H1 (cell line): ENCODE measurements around the gene TCFL5. TPM values are rescaled to one million over a fixed set of nuclear protein-coding genes. Genes with fewer than 3 reads are reported as not detected.

Source experiments
- CTCF ChIA-PET: fragments of 300-600 bp; sonication (Branson Sonifier 250); formaldehyde crosslinking; loops from one replicate; lab custom pipeline; 2021; ENCODE audit not compliant: partially characterized antibody; lab: Charles Lee
- POLR2A ChIA-PET: fragments of 300-600 bp; sonication (Branson Sonifier 250); formaldehyde crosslinking; loops from one replicate; lab custom pipeline; 2021; ENCODE audit warnings: inconsistent platforms; ENCODE audit not compliant: partially characterized antibody; lab: Charles Lee
- DNase-seq, 2 experiments: peaks; one replicate each; pipeline versions ENCODE4 v3.0.0 to v3.0.0-alpha.2; 2010 to 2022; ENCODE audit warnings: low spot score in 2 of 2, low read depth in 1 of 2, mixed read lengths in 1 of 2
- FAIRE-seq: peaks from 2 replicates; lab custom pipeline; 2011; peaks lifted over from hg19 to GRCh38; lab: Jason Lieb, UNC
- H2AFZ ChIP-seq: 2 replicates; pipeline ENCODE4 v1.8.1; 2012; ENCODE audit warnings: low read length, inconsistent platforms
- H2AK5ac ChIP-seq: 2 replicates; pipeline ENCODE4 v1.6.1; 2013; ENCODE audit warnings: low read depth, low read length
- H2BK120ac ChIP-seq: replicated peaks from 2 replicates; pipeline ENCODE3; 2013; ENCODE audit warnings: low read depth, low read length, inconsistent platforms
- H2BK12ac ChIP-seq: 2 replicates; pipeline ENCODE4 v1.6.1; 2013; ENCODE audit warnings: low read depth, low read length
- H2BK15ac ChIP-seq: 2 replicates; pipeline ENCODE4 v1.6.1; 2013; ENCODE audit warnings: low read length
- H2BK20ac ChIP-seq: 2 replicates; pipeline ENCODE4 v1.6.1; 2013; ENCODE audit warnings: low read length
- H2BK5ac ChIP-seq: 2 replicates; pipeline ENCODE4 v1.6.1; 2013; ENCODE audit warnings: low read depth, low read length
- H3K14ac ChIP-seq: 2 replicates; pipeline ENCODE4 v1.6.1; 2013; ENCODE audit warnings: inconsistent platforms; ENCODE audit not compliant: insufficient read length
- H3K18ac ChIP-seq: 2 replicates; pipeline ENCODE4 v1.6.1; 2013; ENCODE audit warnings: low read length; ENCODE audit errors: extremely low read depth
- H3K23ac ChIP-seq: 2 replicates; pipeline ENCODE4 v1.6.1; 2013; ENCODE audit warnings: inconsistent platforms; ENCODE audit not compliant: insufficient read length
- H3K23me2 ChIP-seq: 2 replicates; pipeline ENCODE4 v1.6.1; 2013; ENCODE audit warnings: low read depth, low read length
- H3K27ac ChIP-seq: 2 replicates; pipeline ENCODE4 v1.6.1; 2011; ENCODE audit warnings: low read depth, low read length, inconsistent platforms
- H3K27me3 ChIP-seq, 4 experiments: replicated peaks in 1 of 4; 1 replicate in 1 of 4; 2 replicates in 3 of 4; pipeline versions ENCODE4 v1.6.1 to v1.8.1; 2011 to 2013; ENCODE audit warnings: low read length in 3 of 4, mild to moderate bottlenecking in 3 of 4, inconsistent platforms in 2 of 4, mixed read lengths in 2 of 4, moderate library complexity in 1 of 4; ENCODE audit not compliant: control insufficient read depth in 3 of 4, insufficient read depth in 3 of 4; ENCODE audit errors: extremely low read depth in 1 of 4
- H3K36me3 ChIP-seq, 4 experiments: 2 replicates each; pipeline versions ENCODE4 v1.6.1 to v1.8.1; 2011 to 2013; ENCODE audit warnings: mild to moderate bottlenecking in 4 of 4, low read length in 3 of 4, moderate library complexity in 2 of 4, control low read depth in 1 of 4, inconsistent platforms in 1 of 4; ENCODE audit not compliant: insufficient read depth in 4 of 4, control insufficient read depth in 2 of 4
- H3K4ac ChIP-seq: replicated peaks from 2 replicates; pipeline ENCODE3; 2013; ENCODE audit warnings: low read length, low read depth, mixed read lengths, inconsistent platforms; ENCODE audit not compliant: insufficient read length
- H3K4me1 ChIP-seq, 4 experiments: replicated peaks in 1 of 4; 1 replicate in 1 of 4; 2 replicates in 3 of 4; pipeline versions ENCODE4 v1.6.1 to v1.8.1; 2011 to 2013; ENCODE audit warnings: low read length in 3 of 4, inconsistent platforms in 2 of 4, mixed read lengths in 1 of 4; ENCODE audit not compliant: insufficient read depth in 4 of 4, control insufficient read depth in 3 of 4
- H3K4me2 ChIP-seq, 2 experiments: 2 replicates each; pipeline versions ENCODE4 v1.6.1 to v1.8.1; 2011 to 2013; ENCODE audit warnings: low read depth in 2 of 2, low read length in 2 of 2, control low read depth in 1 of 2, inconsistent platforms in 1 of 2, mild to moderate bottlenecking in 1 of 2; ENCODE audit not compliant: insufficient read depth in 1 of 2
- H3K4me3 ChIP-seq, 4 experiments: fragments of 200-600, 300-600 bp in 1 of 4; sonication (generic), shearing (Covaris generic), sonication (Bioruptor Twin) in 1 of 4; 2 replicates each; pipeline versions ENCODE4 v1.5.1 to v1.8.1; 2011 to 2016; ENCODE audit warnings: low read length in 4 of 4, low read depth in 3 of 4, control low read depth in 2 of 4, inconsistent platforms in 2 of 4, mild to moderate bottlenecking in 2 of 4, mixed read lengths in 1 of 4, moderate library complexity in 1 of 4; ENCODE audit not compliant: insufficient read depth in 2 of 4; ENCODE audit errors: extremely low read depth in 1 of 4
- H3K56ac ChIP-seq: replicated peaks from 2 replicates; pipeline ENCODE3; 2013; ENCODE audit warnings: low read depth, mild to moderate bottlenecking, mixed read lengths, low read length, inconsistent platforms; ENCODE audit not compliant: insufficient read length
- H3K79me1 ChIP-seq: 2 replicates; pipeline ENCODE4 v1.6.1; 2013; ENCODE audit warnings: low read depth, low read length, control low read depth
- H3K79me2 ChIP-seq, 2 experiments: 2 replicates each; pipeline versions ENCODE4 v1.6.1 to v1.8.1; 2012 to 2013; ENCODE audit warnings: low read length in 2 of 2, mild to moderate bottlenecking in 2 of 2, inconsistent platforms in 1 of 2; ENCODE audit not compliant: insufficient read depth in 2 of 2, control insufficient read depth in 1 of 2
- H3K9ac ChIP-seq, 4 experiments: replicated peaks in 1 of 4; 1 replicate in 1 of 4; 2 replicates in 3 of 4; pipeline versions ENCODE4 v1.6.1 to v1.8.1; 2011 to 2013; ENCODE audit warnings: low read depth in 3 of 4, low read length in 3 of 4, control low read depth in 2 of 4, mild to moderate bottlenecking in 2 of 4, moderate library complexity in 2 of 4, inconsistent platforms in 1 of 4; ENCODE audit errors: extremely low read depth in 1 of 4
- H3K9me3 ChIP-seq, 2 experiments: 2 replicates each; pipeline versions ENCODE4 v1.6.1 to v1.8.1; 2012 to 2013; ENCODE audit warnings: mild to moderate bottlenecking in 2 of 2, moderate library complexity in 2 of 2, control low read depth in 1 of 2, inconsistent platforms in 1 of 2, low read depth in 1 of 2, low read length in 1 of 2, mixed read lengths in 1 of 2; ENCODE audit not compliant: insufficient read depth in 2 of 2
- H4K20me1 ChIP-seq, 2 experiments: replicated peaks in 1 of 2; 2 replicates each; pipeline versions ENCODE3 to v1.8.1; 2011 to 2013; ENCODE audit warnings: inconsistent platforms in 2 of 2, low read length in 2 of 2, mild to moderate bottlenecking in 1 of 2; ENCODE audit not compliant: insufficient read depth in 2 of 2, control insufficient read depth in 1 of 2
- H4K5ac ChIP-seq: 2 replicates; pipeline ENCODE4 v1.6.1; 2013; ENCODE audit warnings: low read length, low read depth, mixed read lengths, inconsistent platforms; ENCODE audit not compliant: insufficient read length
- H4K8ac ChIP-seq: 2 replicates; pipeline ENCODE4 v1.8.0; 2013; ENCODE audit warnings: mild to moderate bottlenecking, moderate library complexity, low read length, inconsistent platforms; ENCODE audit not compliant: insufficient read depth; ENCODE audit errors: extremely low read depth
- H4K91ac ChIP-seq: replicated peaks from 2 replicates; pipeline ENCODE3; 2013; ENCODE audit warnings: low read length, mixed read lengths, inconsistent platforms; ENCODE audit not compliant: insufficient read length
- ASH2L ChIP-seq: fragments of 200-600, 300-600 bp; sonication (generic); IDR thresholded peaks from one replicate; pipeline ENCODE4 v1.7.1; 2017; ENCODE audit warnings: low read length
- BACH1 ChIP-seq: IDR thresholded peaks from 2 replicates; pipeline ENCODE4 v1.6.1; 2012; ENCODE audit warnings: low read length, improper control_type of control experiment
- EP300 ChIP-seq, 2 experiments: IDR thresholded peaks; 1 replicate in 1 of 2; 2 replicates in 1 of 2; pipeline ENCODE4 v1.6.1; 2011 to 2012; ENCODE audit warnings: low read depth in 2 of 2, low read length in 2 of 2, mild to moderate bottlenecking in 2 of 2, borderline replicate concordance in 1 of 2, inconsistent platforms in 1 of 2, moderate library complexity in 1 of 2
- FOSL1 ChIP-seq: IDR thresholded peaks from 2 replicates; pipeline ENCODE4 v1.6.1; 2011; ENCODE audit warnings: mild to moderate bottlenecking, low read depth, low read length, moderate library complexity; ENCODE audit not compliant: insufficient read depth
- JUN ChIP-seq: IDR thresholded peaks from 2 replicates; pipeline ENCODE4 v1.6.1; 2011; ENCODE audit warnings: low read depth, mild to moderate bottlenecking, improper control_type of control experiment, low read length
- JUND ChIP-seq: IDR thresholded peaks from 2 replicates; pipeline ENCODE4 v1.6.1; 2011; ENCODE audit warnings: mild to moderate bottlenecking, improper control_type of control experiment, low read length
- KDM4A ChIP-seq: IDR thresholded peaks from one replicate; pipeline ENCODE4 v1.7.1; 2012; ENCODE audit warnings: low read depth, mild to moderate bottlenecking, moderate library complexity, low read length, inconsistent platforms; ENCODE audit not compliant: severe bottlenecking
- MAX ChIP-seq: IDR thresholded peaks from 2 replicates; pipeline ENCODE4 v1.6.1; 2012; ENCODE audit warnings: inconsistent platforms
- SIRT6 ChIP-seq: IDR thresholded peaks from one replicate; pipeline ENCODE4 v1.7.1; 2012; ENCODE audit warnings: low read length, inconsistent platforms
- SIX5 ChIP-seq: IDR thresholded peaks from 2 replicates; pipeline ENCODE4 v1.6.1; 2011; ENCODE audit warnings: mild to moderate bottlenecking, low read depth, low read length
- TEAD4 ChIP-seq: IDR thresholded peaks from 2 replicates; pipeline ENCODE4 v1.6.1; 2012; ENCODE audit warnings: low read depth, low read length, inconsistent platforms, mixed read lengths
- WGBS, 2 experiments: shearing (Covaris generic) in 1 of 2; methylation state at CpG; one replicate each; pipeline versions ENCODE4 v1.1.6 to v1.1.7; 2013 to 2015; ENCODE audit warnings: low lambda C conversion rate in 2 of 2, mixed read lengths in 2 of 2, inconsistent platforms in 1 of 2, low coverage in 1 of 2, missing lambda C conversion rate in 1 of 2; ENCODE audit not compliant: insufficient replicate concordance in 2 of 2, insufficient coverage in 1 of 2, insufficient read length in 1 of 2; ENCODE audit errors: extremely low coverage in 1 of 2, missing lambda C conversion rate in 1 of 2; 5-methylcytosine and 5-hydroxymethylcytosine counted together
- polyA plus RNA-seq, 7 experiments: library from polyadenylated mRNA; depleted of rRNA in 3 of 7; stranded (reverse) in 5 of 7; unstranded in 2 of 7; fragments of >200 nt in 5 of 7; fragments of 200-250 nt in 2 of 7; gene quantifications; 1 replicate in 5 of 7; 2 replicates in 1 of 7; 4 replicates in 1 of 7; pipeline versions ENCODE4 v1.2.1 to v1.2.3, GENCODE V29; 2011 to 2013; ENCODE audit warnings: missing spikeins in 2 of 7, mixed read lengths in 2 of 7
- total RNA-seq: library from RNA; stranded (reverse); fragmentation: NEBNext Ultra II Directional; extraction: Animal tissue kit (Norgen Biotek cat#: 25700); gene quantifications from 2 replicates; pipeline ENCODE4 v1.2.1, GENCODE V29; 2021

The TCFL5 gene
- total and polyA plus RNA-seq, 2 of the 8 experiments (the other 6 are each of a cell fraction or from before 2014, with no cell fraction given) = 6.2 to 15.0 TPM

GRCh38 chr20:62860924-62861691 is 514 bp downstream of the TCFL5 start:
- Histone ChIP-seq H4K8ac (peak overlapping the region; percentile 97; the same call in 1 of the 2 replicates), H4K20me1 (peaks cover 0 to 11% of the 10 kb centered on the region in 2 experiments), H3K14ac (no peak overlapping the region), H3K18ac (peak overlapping the region; percentile 83; the same call in 1 of the 2 replicates), H2BK120ac (no peak overlapping the region), H3K36me3 (peaks cover 5 to 9% (median 8%) of the 10 kb centered on the region in 4 experiments; a peak in 6 of 8 replicates), H3K4me1 (peaks cover 3 to 18% (median 13%) of the 10 kb centered on the region in 4 experiments), H2BK12ac (no peak overlapping the region), H3K27me3 (peaks cover 0 to 7% (median 4%) of the 10 kb centered on the region in 4 experiments; a peak in 5 of 7 replicates), H3K23me2 (peaks cover 8% of the 10 kb centered on the region; the same call in 1 of the 2 replicates), H3K4me3 (peak overlapping the region; percentile 39 to 60 (median 52)), H3K4me2 (peak overlapping the region; percentile 72 to 95), H3K79me1 (peaks cover 5% of the 10 kb centered on the region; the same call in 1 of the 2 replicates), H2BK15ac (no peak overlapping the region), H3K79me2 (peaks cover 0 to 14% of the 10 kb centered on the region in 2 experiments; a peak in 2 of 4 replicates), H4K91ac (no peak overlapping the region), H3K4ac (no peak overlapping the region), H4K5ac (no peak overlapping the region), H3K9ac (peak overlapping the region in 3 of 4 experiments; percentile 70 to 92 (median 80); a peak in 5 of 7 replicates), H2AFZ (peak overlapping the region; percentile 84; the same call in 1 of the 2 replicates), H2BK5ac (no peak overlapping the region), H2AK5ac (no peak overlapping the region), H3K9me3 (no peaks in the 10 kb centered on the region; a peak in 1 of 4 replicates), H2BK20ac (no peak overlapping the region), H3K27ac (peak overlapping the region; percentile 57; the same call in 1 of the 2 replicates), H3K23ac (no peak overlapping the region), H3K56ac (no peak overlapping the region)
- 4% methylated on average over 20 of the region's 129 CpGs; no CpG with 5 or more reads in 1 of the 2 experiments for WGBS, 2 experiments
- ChIA-PET CTCF (interaction anchor here (1.7 to 2.0 kb wide), 2 partner anchors 12 to 39 kb away, joined by 4 to 7 read pairs; no protein-coding TSS in a partner anchor), POLR2A (interaction anchor here (0.7 to 2.3 kb wide), 11 partner anchors 11 to 148 kb away, joined by 3 to 9 read pairs (median 4); partner anchors contain the start of genes COL9A3 and GID8)
- FAIRE-seq = no peak
- DNase-seq = peak in 1 of 2 experiments; percentile 64
- no peak for TF ChIP-seq BACH1
- TF ChIP-seq JUN = no peak
- no peak for TF ChIP-seq TEAD4
- TF ChIP-seq JUND = no peak
- no peak for TF ChIP-seq SIRT6
- no peak for TF ChIP-seq SIX5
- TF ChIP-seq ASH2L = no peak
- TF ChIP-seq KDM4A = peak; percentile 34
- no peak for TF ChIP-seq FOSL1
- peak; percentile 61; the same call in 1 of the 2 replicates for TF ChIP-seq MAX
- TF ChIP-seq EP300 (IDR thresholded peaks at IDR 0.05; ENCODE audit: borderline replicate concordance in 1 of 2, low read depth in 2 of 2, low read length in 2 of 2) = no peak
